GM12878 (cell line): ENCODE data around the gene IRAG1. TPM values are rescaled to one million over a fixed set of nuclear protein-coding genes. Genes with fewer than 3 reads are reported as not detected.

Experiments used
- ATAC-seq: fragments of 200-7000 bp; cut with Tn5 transposase; 3 replicates; pipeline ENCODE4 v1.9.1; 2020; ENCODE audit warnings: mild to moderate bottlenecking, moderate library complexity
- BruUV-seq: library from RNA; stranded (reverse); fragments of 400-500 nt; replicated peaks from 2 replicates; lab custom pipeline; 2021; lab: Mats Ljungman, UMichigan
- CTCF ChIA-PET: fragments of 300-600 bp; sonication (Branson Sonifier 250); formaldehyde crosslinking; extraction: SDS; loops from one replicate; lab custom pipeline; 2021; ENCODE audit warnings: inconsistent platforms; lab: Yijun Ruan, JAX
- POLR2A ChIA-PET: fragments of 350-600 bp; formaldehyde crosslinking; extraction: SDS; loops from one replicate; lab custom pipeline; 2021; ENCODE audit warnings: inconsistent platforms; lab: Charles Lee
- RAD21 ChIA-PET: fragments of 300-600 bp; sonication (Branson Sonifier 250); formaldehyde crosslinking; loops from one replicate; lab custom pipeline; 2023; ENCODE audit warnings: antibody characterized with exemption; ENCODE audit not compliant: unreplicated experiment; lab: Charles Lee
- SMC1A ChIA-PET: fragments of 300-600 bp; sonication (Branson Sonifier 250); formaldehyde crosslinking; loops from one replicate; lab custom pipeline; 2023; ENCODE audit not compliant: unreplicated experiment, uncharacterized antibody; lab: Charles Lee
- DNase-seq: peaks from one replicate; pipeline ENCODE4 v3.0.0-alpha.2; 2011; ENCODE audit warnings: low read depth, low spot score
- FAIRE-seq: peaks from 3 replicates; lab custom pipeline; 2011; peaks lifted over from hg19 to GRCh38; lab: Jason Lieb, UNC
- H2AFZ ChIP-seq: 2 replicates; pipeline ENCODE4 v1.6.0; 2011; ENCODE audit warnings: low read depth, low read length, control low read depth; ENCODE audit not compliant: control insufficient read depth
- H3K27ac ChIP-seq: 2 replicates; pipeline ENCODE4 v1.5.1; 2011; ENCODE audit warnings: control low read depth; ENCODE audit not compliant: control insufficient read depth, insufficient read depth
- H3K27me3 ChIP-seq, 2 experiments: replicated peaks in 1 of 2; 2 replicates each; pipeline versions ENCODE4 v1.6.0 to v1.6.1; 2011; ENCODE audit warnings: low read length in 1 of 2; ENCODE audit not compliant: control insufficient read depth in 2 of 2, insufficient read depth in 2 of 2
- H3K36me3 ChIP-seq, 2 experiments: 2 replicates each; pipeline ENCODE4 v1.5.1; 2011; ENCODE audit warnings: low read length in 1 of 2; ENCODE audit not compliant: control insufficient read depth in 2 of 2, insufficient read depth in 2 of 2
- H3K4me1 ChIP-seq: 2 replicates; pipeline ENCODE4 v1.6.1; 2011; ENCODE audit warnings: mild to moderate bottlenecking, low read length, moderate library complexity, mixed read lengths; ENCODE audit not compliant: control insufficient read depth, insufficient read depth
- H3K4me2 ChIP-seq: 2 replicates; pipeline ENCODE4 v1.6.0; 2011; ENCODE audit warnings: control low read depth; ENCODE audit not compliant: control insufficient read depth, insufficient read depth
- H3K4me3 ChIP-seq: fragments of 200-600 bp; sonication (generic); 2 replicates; pipeline ENCODE4 v1.5.1; 2016
- H3K79me2 ChIP-seq: 2 replicates; pipeline ENCODE4 v1.6.0; 2011; ENCODE audit warnings: low read length; ENCODE audit not compliant: control insufficient read depth, insufficient read depth
- H3K9ac ChIP-seq: 2 replicates; pipeline ENCODE4 v1.8.0; 2011; ENCODE audit warnings: low read length, control low read depth, mixed read lengths; ENCODE audit not compliant: control insufficient read depth, insufficient read depth
- H3K9me3 ChIP-seq: replicated peaks from 3 replicates; pipeline ENCODE4 v1.5.1; 2011; ENCODE audit warnings: mild to moderate bottlenecking, low read length; ENCODE audit not compliant: control insufficient read depth, insufficient read depth
- H4K20me1 ChIP-seq: 2 replicates; pipeline ENCODE4 v1.6.0; 2011; ENCODE audit not compliant: control insufficient read depth, insufficient read depth
- FOS ChIP-seq: IDR thresholded peaks from 3 replicates; pipeline ENCODE4 v1.6.1; 2011; ENCODE audit warnings: borderline replicate concordance; ENCODE audit not compliant: insufficient read length; ENCODE audit errors: extremely low read depth
- GABPA ChIP-seq: IDR thresholded peaks from 2 replicates; pipeline ENCODE4 v1.6.1; 2014; ENCODE audit warnings: antibody characterized with exemption, low read depth, mild to moderate bottlenecking, inconsistent platforms
- KAT2A ChIP-seq: conservative IDR thresholded peaks from 2 replicates; pipeline ENCODE4 v1.6.1; 2011; ENCODE audit warnings: low read depth, low read length; ENCODE audit not compliant: control insufficient read depth
- NBN ChIP-seq: fragments of 450-650 bp; IDR thresholded peaks from 2 replicates; pipeline ENCODE4 v1.6.1; 2016
- NKRF ChIP-seq: fragments of 450-650 bp; conservative IDR thresholded peaks from 2 replicates; pipeline ENCODE4 v1.6.1; 2017; ENCODE audit warnings: mild to moderate bottlenecking, moderate library complexity
- NRF1 ChIP-seq: conservative IDR thresholded peaks from 2 replicates; pipeline ENCODE4 v1.6.1; 2011; ENCODE audit warnings: mild to moderate bottlenecking, low read depth, low read length, improper control_type of control experiment
- PKNOX1 ChIP-seq: fragments of 450-650 bp; IDR thresholded peaks from 2 replicates; pipeline ENCODE4 v1.6.1; 2016; ENCODE audit warnings: mild to moderate bottlenecking
- RUNX3 ChIP-seq: IDR thresholded peaks from 2 replicates; pipeline ENCODE4 v1.6.1; 2012; ENCODE audit warnings: low read length, inconsistent platforms
- USF1 ChIP-seq: IDR thresholded peaks from 2 replicates; pipeline ENCODE4 v1.6.1; 2011; ENCODE audit warnings: borderline replicate concordance, low read depth, mild to moderate bottlenecking, moderate library complexity, mixed read lengths, low read length; ENCODE audit not compliant: insufficient read depth; ENCODE audit errors: extremely low read length
- YY1 ChIP-seq: IDR thresholded peaks from 2 replicates; pipeline ENCODE4 v1.6.1; 2011; ENCODE audit warnings: low read depth, mild to moderate bottlenecking, low read length
- ZBTB4 ChIP-seq: fragments of 450-650 bp; formaldehyde crosslinking; IDR thresholded peaks from 2 replicates; pipeline ENCODE4 v1.4.0; 2022; ENCODE audit warnings: mild to moderate bottlenecking, moderate library complexity
- ZNF274 ChIP-seq: IDR thresholded peaks from one replicate; pipeline ENCODE4 v1.8.0; 2011; ENCODE audit not compliant: insufficient read length, insufficient read depth
- WGBS: methylation state at CpG from one replicate; pipeline ENCODE4 v1.1.6; 2016; ENCODE audit warnings: low lambda C conversion rate; ENCODE audit not compliant: insufficient replicate concordance, insufficient coverage; ENCODE audit errors: missing lambda C conversion rate; 5-methylcytosine and 5-hydroxymethylcytosine counted together
- in situ Hi-C: fragments of 300-500 bp; cut with MboI; formaldehyde crosslinking; loops from 9 replicates; pipeline ENCODE4 v1.14.3; 2018; ENCODE audit warnings: mixed read lengths
- intact Hi-C: fragments of 100-400 bp; cut with micrococcal nuclease; formaldehyde crosslinking; loops from one replicate; pipeline ENCODE4 v1.14.2; 2022; ENCODE audit not compliant: unreplicated experiment
- polyA plus RNA-seq, 11 experiments: library from polyadenylated mRNA; depleted of rRNA in 4 of 11; unstranded in 6 of 11; stranded (reverse) in 5 of 11; fragments of >200 nt; fragmentation: Nextera tagmentation in 4 of 11; fragmentation: Illumina TruSeq in 1 of 11; extraction: Ambion mirVana in 4 of 11; extraction: Trizol in 1 of 11; gene quantifications; 1 replicate in 1 of 11; 2 replicates in 10 of 11; pipeline versions ENCODE4 v1.2.1 to v1.2.3, GENCODE V29; 2011 to 2016; ENCODE audit warnings: inconsistent platforms in 2 of 11, missing spikeins in 2 of 11, low read depth in 1 of 11
- total RNA-seq, 4 experiments: library from RNA; depleted of rRNA in 3 of 4; stranded (reverse); fragments of >200 nt in 3 of 4; fragmentation: Illumina TruSeq in 1 of 4; extraction: Trizol in 1 of 4; gene quantifications; 2 replicates each; pipeline versions ENCODE4 v1.2.1 to v1.2.3, GENCODE V29; 2013 to 2021

Gene IRAG1
- total and polyA plus RNA-seq, 10 of the 15 experiments (the other 5 are each of a cell fraction or from before 2014, with no cell fraction given) = 0.02 to 0.18 (median 0.06) TPM; not detected in 4

- TF ChIP-seq ZBTB4 (CRISPR knock-in tag) (no peak), RUNX3 (no peak), KAT2A (no peak), PKNOX1 (no peak), NKRF (no peak), NBN (no peak), ZNF274 (no peak), USF1 (no peak), GABPA (no peak), FOS (no peak), NRF1 (no peak), YY1 (no peak)
- Histone ChIP-seq H3K4me2 (no peak overlapping the region), H3K36me3 (no peaks in the 10 kb centered on the region), H3K9me3 (no peaks in the 10 kb centered on the region), H3K9ac (no peak overlapping the region), H2AFZ (no peak overlapping the region), H3K27me3 (no peaks in the 10 kb centered on the region; a peak in 2 of 4 replicates), H3K27ac (no peak overlapping the region), H3K4me3 (no peak overlapping the region), H3K79me2 (no peaks in the 10 kb centered on the region), H4K20me1 (no peaks in the 10 kb centered on the region), H3K4me1 (peaks cover 4% of the 10 kb centered on the region)
- WGBS = 47% methylated on average over 3 of the region's 3 CpGs
- FAIRE-seq = no peak
- ATAC-seq = no peak
- ChIA-PET RAD21 (interaction anchor here (2.4 kb wide), 1 partner anchor 325 kb away, joined by 12 read pairs; no protein-coding TSS in a partner anchor), POLR2A (no interaction called here), SMC1A (interaction anchor here (0.7 to 2.2 kb wide), 8 partner anchors 9 to 325 kb away, joined by 3 to 11 read pairs (median 4); no protein-coding TSS in a partner anchor), CTCF (interaction anchor here (1.3 to 2.9 kb wide), 3 partner anchors 77 to 325 kb away, joined by 5 to 11 read pairs (median 8); no protein-coding TSS in a partner anchor)
- no peak for DNase-seq
- BruUV-seq = no TSS peak
- intact Hi-C loops (no loop called here), in situ Hi-C loops (loop anchor here (10.0 kb wide), 2 partner anchors 106 to 526 kb away; no protein-coding TSS in a partner anchor)
Measured at GRCh38 chr11:10731064-10731680, 37.6 kb upstream of the IRAG1 start.
